HFFc6 (cell line): ENCODE data around the gene ERC2. TPM values are rescaled to one million over a fixed set of nuclear protein-coding genes. Genes with fewer than 3 reads are reported as not detected.

Experiments
- DNase-seq: peaks from one replicate; pipeline ENCODE4 v3.0.0-alpha.2; 2018
- H3K27ac Mint-ChIP-seq: 2 replicates; pipeline ENCODE4 v1.8.0; 2020; ENCODE audit warnings: mild to moderate bottlenecking, mixed read lengths
- H3K27me3 Mint-ChIP-seq: 2 replicates; pipeline ENCODE4 v1.8.0; 2021; ENCODE audit warnings: mild to moderate bottlenecking, moderate library complexity, mixed read lengths; ENCODE audit not compliant: insufficient read depth
- H3K36me3 Mint-ChIP-seq: 2 replicates; pipeline ENCODE4 v1.8.0; 2021; ENCODE audit warnings: low read depth, mixed read lengths
- H3K4me1 Mint-ChIP-seq: 2 replicates; pipeline ENCODE4 v1.8.0; 2020; ENCODE audit warnings: low read depth, mixed read lengths
- H3K4me3 Mint-ChIP-seq: 2 replicates; pipeline ENCODE4 v1.8.0; 2020; ENCODE audit warnings: mild to moderate bottlenecking, moderate library complexity, mixed read lengths
- H3K9me3 Mint-ChIP-seq: 2 replicates; pipeline ENCODE4 v1.8.0; 2020; ENCODE audit warnings: mild to moderate bottlenecking, mixed read lengths
- CTCF ChIP-seq: fragments of 200-600 bp; sonication (generic); IDR thresholded peaks from 2 replicates; pipeline ENCODE4 v1.5.0; 2021; ENCODE audit warnings: antibody characterized with exemption, mild to moderate bottlenecking
- total RNA-seq, 6 experiments: library from RNA; stranded (reverse); fragmentation: NEBNext Ultra II Directional; extraction: Animal tissue kit (Norgen Biotek cat#: 25700); gene quantifications; 2 replicates in 1 of 6; 3 replicates in 5 of 6; pipeline ENCODE4 v1.2.3, GENCODE V29; 2021

Gene ERC2
- total RNA-seq, 6 experiments from 2014 or later, result 0.11 TPM; not detected in 5

DNA sequence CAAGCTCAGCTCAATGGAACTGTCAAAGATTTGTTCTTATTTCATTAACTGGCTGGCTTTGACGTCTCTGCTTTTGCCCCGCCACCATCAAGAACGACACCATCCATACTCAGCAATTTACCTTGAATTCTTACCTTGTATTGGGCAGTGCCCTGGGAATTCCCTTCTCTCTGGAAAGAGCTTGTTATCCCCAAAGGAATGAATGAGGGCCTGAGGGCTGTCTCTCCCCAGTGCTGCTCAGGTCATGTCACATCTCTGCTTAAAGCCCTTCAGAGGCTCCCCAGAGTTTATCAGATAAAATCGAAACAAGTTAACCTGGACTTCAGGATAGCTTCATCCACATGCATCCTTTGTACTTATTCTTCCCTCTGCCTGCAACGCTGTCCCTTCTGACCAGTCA lies 975.3 kb downstream of the ERC2 start:
- no peak for DNase-seq
- Mint-ChIP-seq H3K36me3 (no peaks in the 10 kb centered on the region), H3K4me1 (peaks cover 60% of the 10 kb centered on the region), H3K9me3 (no peaks in the 10 kb centered on the region), H3K4me3 (no peak overlapping the region), H3K27ac (no peak overlapping the region), H3K27me3 (peaks cover 6% of the 10 kb centered on the region)
- TF ChIP-seq CTCF, result no peak

DNA sequence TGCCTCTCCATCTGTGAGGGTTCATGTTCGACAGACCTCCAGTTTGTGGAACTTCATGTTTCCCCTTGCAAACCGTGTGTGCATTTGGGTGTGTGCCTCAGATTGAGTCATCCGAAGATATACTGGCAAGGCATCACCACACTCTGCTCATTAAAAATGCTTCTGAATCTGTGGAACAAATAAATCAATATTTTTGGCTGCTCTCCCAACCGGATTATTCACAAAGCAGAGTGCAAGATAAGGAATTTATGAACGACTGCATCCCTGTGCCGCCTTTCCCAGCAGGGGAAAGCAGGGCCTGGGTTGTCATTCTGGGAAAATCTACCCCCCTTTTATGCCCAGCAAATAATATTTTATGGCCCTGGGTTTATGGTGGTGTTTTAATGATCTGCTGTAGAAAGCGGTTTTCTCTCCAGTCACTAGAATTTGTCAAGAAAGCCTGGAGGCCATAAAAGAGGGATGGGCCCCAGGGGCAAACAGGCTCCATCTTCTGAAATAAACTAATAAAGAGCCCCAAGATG lies 976.9 kb downstream of the ERC2 start:
- Mint-ChIP-seq H3K27ac (peak overlapping the region; percentile 69), H3K9me3 (no peaks in the 10 kb centered on the region), H3K36me3 (peaks cover 5% of the 10 kb centered on the region; the same call in 1 of the 2 replicates), H3K4me1 (peaks cover 60% of the 10 kb centered on the region), H3K4me3 (peak overlapping the region; percentile 38), H3K27me3 (peaks cover 7% of the 10 kb centered on the region)
- peak; percentile 93 for DNase-seq
- TF ChIP-seq CTCF, result no peak

DNA sequence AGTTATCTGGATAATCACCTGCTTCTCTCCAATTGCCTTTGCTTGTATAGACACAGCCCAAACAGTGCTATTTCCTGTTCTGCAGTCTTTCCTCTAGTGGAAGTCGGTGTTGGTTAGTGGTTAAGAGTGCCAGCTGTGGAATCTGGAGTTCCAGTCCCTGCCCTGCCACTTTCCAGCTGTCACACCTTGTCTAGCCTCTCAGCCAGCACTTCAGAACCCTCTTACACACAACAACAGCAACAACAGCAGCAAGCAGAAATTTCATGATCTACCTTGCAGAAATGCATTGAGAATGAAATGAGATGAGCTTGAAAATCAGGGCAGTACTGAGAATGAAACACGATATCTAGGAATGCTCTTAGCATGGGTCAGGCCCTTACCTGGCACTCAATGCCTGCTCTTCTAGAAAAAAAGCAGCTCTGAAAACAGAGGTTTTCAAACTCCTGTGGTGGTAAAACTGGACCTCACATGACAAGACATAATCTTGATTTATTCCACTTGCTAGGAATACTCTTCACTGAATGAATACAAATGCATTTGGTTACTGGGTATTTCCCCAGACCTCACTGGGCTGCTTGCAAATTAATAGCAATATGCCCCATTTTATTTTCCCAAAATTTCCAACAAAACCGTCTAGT lies 977.9 kb downstream of the ERC2 start:
- no peak for TF ChIP-seq CTCF
- H3K36me3 Mint-ChIP-seq, result peaks cover 12% of the 10 kb centered on the region
- H3K4me1 Mint-ChIP-seq, result peaks cover 53% of the 10 kb centered on the region
- DNase-seq, result no peak
- H3K4me3 Mint-ChIP-seq, result peak overlapping the region; percentile 2; the same call in 1 of the 2 replicates
- H3K27ac Mint-ChIP-seq, result peak overlapping the region; percentile 32
- no peaks in the 10 kb centered on the region for H3K9me3 Mint-ChIP-seq
- H3K27me3 Mint-ChIP-seq, result peaks cover 11% of the 10 kb centered on the region

- H3K27ac Mint-ChIP-seq, result no peak overlapping the region
- peaks cover 11% of the 10 kb centered on the region for H3K27me3 Mint-ChIP-seq
- no peaks in the 10 kb centered on the region for H3K9me3 Mint-ChIP-seq
- H3K36me3 Mint-ChIP-seq, result peaks cover 14% of the 10 kb centered on the region
- DNase-seq, result no peak
- peak overlapping the region; percentile 98 for H3K4me3 Mint-ChIP-seq
- peaks cover 48% of the 10 kb centered on the region for H3K4me1 Mint-ChIP-seq
- no peak for TF ChIP-seq CTCF
Measured at GRCh38 chr3:55489798-55490132, 978.5 kb downstream of the ERC2 start.

GRCh38 chr3:55488398-55489055 lies 979.7 kb downstream of the ERC2 start:
- H3K4me1 Mint-ChIP-seq, result peaks cover 60% of the 10 kb centered on the region
- peak; percentile 85 for DNase-seq
- peaks cover 20% of the 10 kb centered on the region for H3K36me3 Mint-ChIP-seq
- peak overlapping the region; percentile 73 for H3K27ac Mint-ChIP-seq
- H3K4me3 Mint-ChIP-seq, result peak overlapping the region; percentile 98
- H3K9me3 Mint-ChIP-seq, result no peaks in the 10 kb centered on the region
- no peak for TF ChIP-seq CTCF
- H3K27me3 Mint-ChIP-seq, result peaks cover 14% of the 10 kb centered on the region
